Gastrocnemius medialis (tissue), 4 donors: Measurements from ENCODE around the gene ANKH. TPM values are rescaled to one million over a fixed set of nuclear protein-coding genes. Genes with fewer than 3 reads are reported as not detected.
A peak's percentile ranks its signal among the peaks of the same experiment; 100 is the strongest.

ENCODE experiments used
- ATAC-seq, 2 donors: fragments of 150-250 bp; one replicate each; pipeline ENCODE4 v1.9.1; 2016
- DNase-seq, 2 donors: peaks; one replicate each; pipeline ENCODE4 v3.0.0-alpha.2; 2019
- H3K27ac ChIP-seq, 4 donors: fragments of 200-600 bp; sonication (generic); 1 replicate in 1 of 4; 2 replicates in 3 of 4; pipeline ENCODE4 v1.5.1; 2016 to 2018; ENCODE audit warnings: mild to moderate bottlenecking in 2 of 4, moderate library complexity in 1 of 4
- H3K27me3 ChIP-seq, 3 donors: fragments of 200-600 bp; sonication (generic) in 2 of 3; 1 replicate in 1 of 3; 2 replicates in 2 of 3; pipeline versions ENCODE4 v1.5.1 to v1.6.0; 2016 to 2019; ENCODE audit warnings: mild to moderate bottlenecking in 1 of 3, moderate library complexity in 1 of 3
- H3K36me3 ChIP-seq, 2 donors: fragments of 200-600 bp; sonication (generic) in 1 of 2; one replicate each; pipeline ENCODE4 v1.5.1; 2017 to 2018
- H3K4me1 ChIP-seq, 2 donors: fragments of 200-600 bp; sonication (generic) in 1 of 2; one replicate each; pipeline ENCODE4 v1.5.1; 2016 to 2017; ENCODE audit warnings: mild to moderate bottlenecking in 2 of 2
- H3K4me3 ChIP-seq, 4 donors: fragments of 200-600 bp; sonication (generic) in 3 of 4; 1 replicate in 1 of 4; 2 replicates in 3 of 4; pipeline ENCODE4 v1.5.1; 2016 to 2019; ENCODE audit warnings: mild to moderate bottlenecking in 2 of 4
- H3K9me3 ChIP-seq, 3 donors: fragments of 200-600 bp; sonication (generic) in 2 of 3; 1 replicate in 1 of 3; 2 replicates in 2 of 3; pipeline ENCODE4 v1.5.1; 2016 to 2019
- CTCF ChIP-seq, 5 experiments: fragments of 450-650 bp in 3 of 5; fragments of 200-600 bp in 2 of 5; sonication (generic) in 2 of 5; IDR thresholded peaks in 4 of 5; conservative IDR thresholded peaks in 1 of 5; 1 replicate in 4 of 5; 2 replicates in 1 of 5; pipeline ENCODE4 v1.5.1; 2016 to 2019; ENCODE audit warnings: antibody characterized with exemption in 5 of 5, mild to moderate bottlenecking in 3 of 5, moderate library complexity in 3 of 5
- POLR2A ChIP-seq, 2 donors: fragments of 450-650 bp; IDR thresholded peaks; one replicate each; pipeline ENCODE4 v1.6.1; 2017; ENCODE audit warnings: antibody characterized with exemption in 2 of 2, mild to moderate bottlenecking in 2 of 2, moderate library complexity in 2 of 2
- in situ Hi-C, 4 donors: fragments of 200-750 bp; cut with MboI; loops; one replicate each; pipeline versions ENCODE4 v1.15.0 to v1.8.0; 2017; ENCODE audit warnings: low sequenced_read_pairs in 4 of 4
- intact Hi-C: fragments of 100-400 bp; cut with DNase I; formaldehyde crosslinking; loops from one replicate; pipeline ENCODE4 v1.15.1; 2023; ENCODE audit warnings: low total_unique reads
- total RNA-seq, 4 donors: library from RNA; depleted of rRNA; stranded (reverse); fragments of >200 nt; gene quantifications; one replicate each; pipeline versions ENCODE4 v1.1.0 to v1.2.3, GENCODE V29; 2016

ANKH gene
- total RNA-seq, 4 donors from 2014 or later, result 33.5 to 52.1 (median 36.0) TPM

GRCh38 chr5:14853685-14854084, 17.9 kb downstream of the ANKH start:
- Histone ChIP-seq H3K27ac (peak overlapping the region; percentile 57 to 82 (median 72)), H3K9me3 (no peaks in the 10 kb centered on the region), H3K27me3 (no peaks in the 10 kb centered on the region), H3K4me3 (no peak overlapping the region), H3K4me1 (peaks cover 49 to 65% of the 10 kb centered on the region in 2 donors), H3K36me3 (no peaks in the 10 kb centered on the region)
- no peak for TF ChIP-seq POLR2A (IDR thresholded peaks at IDR 0.05)
- no peak for TF ChIP-seq CTCF (IDR thresholded peaks at IDR 0.05 in 4 of 5, conservative IDR thresholded peaks at IDR 0.05 in 1 of 5)
- intact Hi-C loops (no loop called here), in situ Hi-C loops (loop anchor here in 2 of 4 donors (25.0 kb wide), 1 partner anchor 116 kb away; no protein-coding TSS in a partner anchor)
- ATAC-seq, result no peak
- no peak for DNase-seq

GRCh38 chr5:14852779-14853178, 18.8 kb downstream of the ANKH start:
- Histone ChIP-seq H3K9me3 (no peaks in the 10 kb centered on the region), H3K27ac (peak overlapping the region; percentile 57 to 82 (median 70)), H3K27me3 (no peaks in the 10 kb centered on the region), H3K4me3 (no peak overlapping the region), H3K36me3 (no peaks in the 10 kb centered on the region), H3K4me1 (peaks cover 49 to 65% of the 10 kb centered on the region in 2 donors)
- no peak for DNase-seq
- ATAC-seq, result no peak
- in situ Hi-C loops (loop anchor here in 2 of 4 donors (25.0 kb wide), 1 partner anchor 115 kb away; no protein-coding TSS in a partner anchor), intact Hi-C loops (no loop called here)
- no peak for TF ChIP-seq POLR2A (IDR thresholded peaks at IDR 0.05)
- TF ChIP-seq CTCF (IDR thresholded peaks at IDR 0.05 in 4 of 5, conservative IDR thresholded peaks at IDR 0.05 in 1 of 5), result no peak

GRCh38 chr5:14851999-14852526, 19.5 kb downstream of the ANKH start:
- Histone ChIP-seq H3K9me3 (no peaks in the 10 kb centered on the region), H3K27me3 (no peaks in the 10 kb centered on the region), H3K27ac (peak overlapping the region; percentile 57 to 82 (median 70)), H3K4me1 (peaks cover 49 to 65% of the 10 kb centered on the region in 2 donors), H3K36me3 (no peaks in the 10 kb centered on the region), H3K4me3 (no peak overlapping the region)
- no peak for DNase-seq
- TF ChIP-seq POLR2A (IDR thresholded peaks at IDR 0.05), result no peak
- TF ChIP-seq CTCF (IDR thresholded peaks at IDR 0.05 in 4 of 5, conservative IDR thresholded peaks at IDR 0.05 in 1 of 5), result no peak
- in situ Hi-C loops (loop anchor here in 2 of 4 donors (25.0 kb wide), 1 partner anchor 115 kb away; no protein-coding TSS in a partner anchor), intact Hi-C loops (no loop called here)
- ATAC-seq, result peak; percentile 78 to 93

GRCh38 chr5:14851597-14851996, 20.0 kb downstream of the ANKH start:
- TF ChIP-seq POLR2A (IDR thresholded peaks at IDR 0.05) (no peak), CTCF (IDR thresholded peaks at IDR 0.05 in 4 of 5, conservative IDR thresholded peaks at IDR 0.05 in 1 of 5) (no peak)
- ATAC-seq (no peak), DNase-seq (no peak)
- H3K36me3 ChIP-seq, result no peaks in the 10 kb centered on the region
- no peaks in the 10 kb centered on the region for H3K9me3 ChIP-seq
- intact Hi-C loops (no loop called here), in situ Hi-C loops (loop anchor here in 2 of 4 donors (25.0 kb wide), 1 partner anchor 114 kb away; no protein-coding TSS in a partner anchor)
- H3K27me3 ChIP-seq, result no peaks in the 10 kb centered on the region
- peaks cover 49 to 65% of the 10 kb centered on the region in 2 donors for H3K4me1 ChIP-seq
- no peak overlapping the region for H3K4me3 ChIP-seq
- H3K27ac ChIP-seq, result peak overlapping the region in 3 of 4 donors; percentile 57 to 82 (median 79)
